Smooth muscle cell of the brain vasculature (primary cell): ENCODE measurements around the gene TUBGCP3.
A peak's percentile ranks its signal among the peaks of the same experiment; 100 is the strongest.
"Not testable (repeated sequence)": the region's sequence is repeated elsewhere in the genome, so short reads cannot be mapped to it uniquely, and the experiment has no call there.

Source experiments
- DNase-seq: peaks from one replicate; pipeline ENCODE4 v3.0.0-alpha.2; 2012; ENCODE audit warnings: low read depth, low spot score

The TUBGCP3 gene

GRCh38 chr13:112579310-112579843 is 8.6 kb downstream of the TUBGCP3 start:
- no peak for DNase-seq

GRCh38 chr13:112576768-112577167 is 11.2 kb downstream of the TUBGCP3 start:
- DNase-seq, result no peak

- no peak for DNase-seq
Measured at GRCh38 chr13:112576191-112576590, 11.8 kb downstream of the TUBGCP3 start.

GRCh38 chr13:112575675-112576074 is 12.3 kb downstream of the TUBGCP3 start:
- DNase-seq, result no peak

DNA sequence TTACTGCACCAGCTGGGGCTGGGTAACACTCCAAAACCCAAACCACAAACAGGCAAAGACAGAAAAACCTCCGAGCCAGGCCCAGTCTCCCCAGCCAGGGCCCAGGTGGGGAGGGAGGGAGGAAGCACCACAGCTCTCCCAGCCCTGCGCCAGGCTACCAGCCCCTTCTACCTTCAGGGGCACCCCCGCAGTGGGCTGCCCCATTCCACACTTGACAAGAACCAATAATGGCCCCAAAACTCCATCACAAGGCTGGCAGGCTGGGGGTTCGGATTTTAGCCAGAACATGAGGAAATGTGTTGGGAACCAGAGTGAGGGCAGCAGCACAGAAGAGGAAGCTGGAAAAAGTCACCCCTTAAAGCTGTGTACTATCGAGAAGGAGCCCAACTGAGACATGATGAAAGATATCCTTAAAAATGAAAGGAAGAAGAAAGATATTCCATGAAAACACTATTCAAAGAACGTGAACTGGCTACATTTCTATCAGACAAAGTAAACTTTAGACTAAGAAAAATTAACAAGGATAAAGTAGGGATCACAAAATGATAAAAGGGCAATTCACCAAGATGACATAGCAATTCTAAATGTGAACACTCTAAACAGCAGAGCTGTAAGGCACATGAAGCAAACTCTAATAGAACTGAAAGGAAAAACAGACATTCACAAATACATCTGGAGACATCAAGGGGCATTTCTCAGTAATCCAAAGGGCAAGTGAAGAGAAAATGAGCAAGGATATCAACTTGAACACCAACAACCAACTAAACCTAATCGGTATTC is 12.9 kb downstream of the TUBGCP3 start:
- no peak for DNase-seq

DNA sequence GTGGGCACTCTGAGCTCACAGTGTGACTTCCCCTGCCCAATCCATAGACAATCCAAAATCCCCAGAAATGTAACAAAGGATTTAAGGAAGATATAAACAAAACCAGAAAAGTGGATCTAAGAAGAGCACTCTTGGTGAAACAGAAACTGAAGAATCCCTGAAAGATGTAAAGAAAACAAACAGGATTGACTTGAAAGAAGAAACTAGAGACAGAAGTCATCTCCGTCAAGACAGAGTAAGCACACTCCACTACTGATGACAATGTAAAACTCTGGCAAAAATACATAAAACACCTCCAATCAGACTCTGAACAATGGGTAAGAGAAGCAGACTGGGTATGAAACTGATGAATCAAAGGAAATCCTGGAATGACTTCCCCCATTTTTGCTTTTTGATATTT is 13.5 kb downstream of the TUBGCP3 start:
- DNase-seq, result peak; percentile 1

DNA sequence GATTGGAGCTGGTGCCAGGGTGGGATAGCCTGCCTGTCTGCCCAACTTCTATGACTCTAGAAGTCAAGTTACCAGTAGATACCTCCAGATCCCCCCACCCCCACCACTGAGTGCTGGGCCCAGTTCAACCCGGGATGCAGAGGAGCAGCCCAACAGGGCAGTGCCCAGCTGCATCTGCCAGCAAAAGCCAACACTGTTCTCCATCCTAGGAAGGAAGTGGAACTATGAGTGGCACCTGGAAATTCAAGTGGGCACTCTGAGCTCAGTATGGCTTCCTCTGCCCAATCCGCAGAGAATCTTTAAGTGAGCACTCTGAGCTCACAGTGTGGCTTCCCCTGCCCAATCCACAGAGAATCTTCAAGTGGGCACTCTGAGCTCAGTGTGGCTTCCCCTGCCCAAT is 14.2 kb downstream of the TUBGCP3 start:
- DNase-seq, result no peak

DNA sequence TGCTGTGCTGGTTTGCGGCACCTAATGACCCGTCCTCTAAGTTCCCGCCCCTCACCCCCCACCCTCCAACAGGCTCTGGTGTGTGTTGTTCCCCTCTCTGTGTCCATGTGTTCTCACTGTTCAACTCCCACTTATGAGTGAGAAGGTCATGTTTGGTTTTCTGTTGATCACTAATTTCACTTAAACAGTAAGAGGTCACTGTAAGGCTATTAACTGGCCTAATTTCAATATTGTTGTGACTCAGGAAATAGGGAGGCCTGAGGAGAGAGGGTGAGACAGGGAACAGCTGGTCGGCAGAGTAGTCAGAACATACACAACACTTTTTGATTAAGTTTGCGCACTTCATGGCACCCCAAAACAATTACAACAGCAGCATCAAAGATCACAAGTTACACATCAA is 15.6 kb downstream of the TUBGCP3 start:
- DNase-seq, result no peak

DNA sequence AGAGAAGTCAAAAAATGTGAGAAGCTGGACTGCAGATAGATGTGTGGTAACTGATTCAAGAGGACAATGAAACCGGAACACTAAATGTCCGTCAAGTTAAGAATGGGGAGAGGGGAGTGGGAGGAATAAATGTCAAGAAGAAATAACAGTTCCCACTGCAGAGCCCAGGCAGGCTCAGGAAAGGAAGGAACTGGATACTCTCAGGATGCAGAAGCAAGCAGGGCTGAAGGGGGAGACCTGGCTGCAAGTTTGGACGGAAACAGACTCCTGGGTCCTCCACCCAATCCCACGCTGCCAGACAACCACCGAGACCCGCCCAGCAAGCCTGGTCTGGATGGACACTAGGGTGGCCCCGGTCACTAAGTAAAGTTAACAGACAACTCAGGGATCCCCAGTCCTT is 18.1 kb downstream of the TUBGCP3 start:
- no peak for DNase-seq

DNA sequence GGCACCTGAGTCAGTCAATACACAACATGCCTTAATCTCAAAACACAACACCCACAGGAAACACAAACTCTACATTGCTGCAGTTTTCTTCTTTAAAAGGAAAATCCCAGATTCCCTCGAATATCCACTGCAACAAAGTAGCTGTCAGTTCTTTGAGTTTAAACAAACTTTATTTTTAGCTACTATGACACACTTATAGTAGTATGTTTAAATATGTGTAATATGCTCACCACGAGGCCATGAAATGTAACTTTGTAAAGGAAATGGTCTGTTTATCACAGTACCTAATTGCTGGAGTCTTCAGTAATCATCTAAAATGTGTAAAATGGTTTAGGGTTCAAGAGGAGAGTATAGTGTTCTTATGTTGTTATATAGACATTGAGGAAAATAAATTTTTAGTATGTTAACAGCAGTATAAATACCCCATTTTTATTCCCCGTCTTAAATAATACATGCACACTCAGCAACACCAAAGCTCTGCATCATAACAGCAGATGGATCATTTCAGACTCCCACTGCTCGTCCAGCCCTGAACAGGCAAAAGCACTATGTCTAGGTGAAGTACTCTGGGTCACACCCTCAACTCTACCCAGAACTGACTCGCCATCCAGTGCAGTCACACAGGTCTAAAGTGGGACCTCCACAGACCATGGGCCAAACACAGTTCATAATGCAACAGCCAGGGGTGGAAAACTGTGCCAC is 20.6 kb downstream of the TUBGCP3 start:
- DNase-seq, result no peak

GRCh38 chr13:112562786-112563383 is 25.1 kb downstream of the TUBGCP3 start:
- DNase-seq, result no peak

GRCh38 chr13:112562254-112562653 is 25.7 kb downstream of the TUBGCP3 start:
- no peak for DNase-seq

- no peak for DNase-seq
Measured at GRCh38 chr13:112561478-112561877, 26.5 kb downstream of the TUBGCP3 start.

- DNase-seq, result no peak
Measured at GRCh38 chr13:112558696-112559418, 29.1 kb downstream of the TUBGCP3 start.

- no peak for DNase-seq
Measured at GRCh38 chr13:112556600-112556999, 31.4 kb downstream of the TUBGCP3 start.

- DNase-seq, result no peak
Measured at GRCh38 chr13:112554214-112554850, 33.6 kb downstream of the TUBGCP3 start.

DNA sequence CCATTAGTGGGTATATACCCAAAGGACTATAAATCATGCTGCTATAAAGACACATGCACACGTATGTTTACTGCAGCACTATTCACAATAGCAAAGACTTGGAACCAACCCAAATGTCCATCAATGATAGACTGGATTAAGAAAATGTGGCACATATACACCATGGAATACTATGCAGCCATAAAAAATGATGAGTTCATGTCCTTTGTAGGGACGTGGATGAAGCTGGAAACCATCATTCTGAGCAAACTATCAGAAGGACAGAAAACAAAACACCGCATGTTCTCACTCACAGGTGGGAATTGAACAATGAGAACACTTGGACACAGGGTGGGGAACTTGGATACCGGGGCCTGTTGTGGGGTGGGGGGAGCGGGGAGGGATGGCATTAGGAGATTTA is 39.0 kb downstream of the TUBGCP3 start:
- DNase-seq, result not testable (repeated sequence)

GRCh38 chr13:112545856-112546255 is 42.1 kb downstream of the TUBGCP3 start:
- DNase-seq, result no peak

- no peak for DNase-seq
Measured at GRCh38 chr13:112532837-112533745, 54.9 kb downstream of the TUBGCP3 start.

GRCh38 chr13:112531263-112531794 is 56.6 kb downstream of the TUBGCP3 start:
- DNase-seq, result no peak
